ENCODE results near the gene FBXL20.
A peak's percentile ranks its signal among the peaks of the same experiment; 100 is the strongest.
"Not testable (repeated sequence)": the region's sequence is repeated elsewhere in the genome, so short reads cannot be mapped to it uniquely, and the experiment has no call there.

FBXL20 gene, protein sequence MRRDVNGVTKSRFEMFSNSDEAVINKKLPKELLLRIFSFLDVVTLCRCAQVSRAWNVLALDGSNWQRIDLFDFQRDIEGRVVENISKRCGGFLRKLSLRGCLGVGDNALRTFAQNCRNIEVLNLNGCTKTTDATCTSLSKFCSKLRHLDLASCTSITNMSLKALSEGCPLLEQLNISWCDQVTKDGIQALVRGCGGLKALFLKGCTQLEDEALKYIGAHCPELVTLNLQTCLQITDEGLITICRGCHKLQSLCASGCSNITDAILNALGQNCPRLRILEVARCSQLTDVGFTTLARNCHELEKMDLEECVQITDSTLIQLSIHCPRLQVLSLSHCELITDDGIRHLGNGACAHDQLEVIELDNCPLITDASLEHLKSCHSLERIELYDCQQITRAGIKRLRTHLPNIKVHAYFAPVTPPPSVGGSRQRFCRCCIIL

DNA sequence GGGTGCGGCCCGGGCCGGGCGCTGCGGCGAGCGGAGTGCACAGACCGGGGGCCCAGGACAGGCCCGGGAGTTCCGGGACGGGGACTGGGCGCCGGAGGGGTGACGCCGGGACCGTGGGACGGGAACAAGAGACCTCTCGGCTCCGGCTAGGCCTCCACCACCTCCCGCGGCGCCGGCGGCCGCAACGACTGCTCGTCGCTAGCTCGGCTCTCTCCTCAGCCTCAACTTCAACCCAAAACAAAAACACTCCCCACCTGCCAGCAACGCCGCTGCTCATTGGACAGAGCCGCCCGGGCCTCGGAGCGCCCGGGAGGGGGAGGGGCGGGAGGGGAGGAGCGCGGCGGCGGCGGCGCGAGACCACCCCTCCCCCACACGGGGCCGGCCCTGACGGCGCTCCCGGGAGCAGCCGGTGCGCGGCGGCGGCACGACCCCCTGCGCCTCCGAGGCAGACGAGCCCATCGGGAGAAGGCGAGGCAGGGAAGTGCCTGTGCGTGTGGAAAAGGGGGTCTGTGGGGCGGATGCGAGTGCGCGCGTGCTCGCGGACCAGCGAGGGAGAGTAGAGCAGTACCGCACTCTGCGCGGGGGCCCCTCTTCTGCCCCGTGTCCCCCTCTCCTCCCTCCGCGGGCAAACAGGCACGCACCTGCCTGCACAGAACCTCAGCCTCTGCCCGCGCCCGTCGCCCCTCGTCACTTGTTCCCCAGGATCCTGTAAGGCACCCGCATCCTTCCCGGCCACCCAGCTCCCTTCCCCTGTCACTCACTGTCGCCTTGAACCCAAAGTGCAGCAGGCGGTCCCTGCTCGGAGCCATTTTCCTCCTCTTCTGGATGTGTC, at the start of gene FBXL20:
Gene FBXL20 (minus strand): TSS at position 215 of the 832 bp plus-strand sequence. CDS start 224 bp downstream, outside the sequence.
- DNase-seq (ENCODE audit: extremely low spot score, insufficient read length, low read depth) (peak; percentile 94), FAIRE-seq (peak; percentile 84)

DNA sequence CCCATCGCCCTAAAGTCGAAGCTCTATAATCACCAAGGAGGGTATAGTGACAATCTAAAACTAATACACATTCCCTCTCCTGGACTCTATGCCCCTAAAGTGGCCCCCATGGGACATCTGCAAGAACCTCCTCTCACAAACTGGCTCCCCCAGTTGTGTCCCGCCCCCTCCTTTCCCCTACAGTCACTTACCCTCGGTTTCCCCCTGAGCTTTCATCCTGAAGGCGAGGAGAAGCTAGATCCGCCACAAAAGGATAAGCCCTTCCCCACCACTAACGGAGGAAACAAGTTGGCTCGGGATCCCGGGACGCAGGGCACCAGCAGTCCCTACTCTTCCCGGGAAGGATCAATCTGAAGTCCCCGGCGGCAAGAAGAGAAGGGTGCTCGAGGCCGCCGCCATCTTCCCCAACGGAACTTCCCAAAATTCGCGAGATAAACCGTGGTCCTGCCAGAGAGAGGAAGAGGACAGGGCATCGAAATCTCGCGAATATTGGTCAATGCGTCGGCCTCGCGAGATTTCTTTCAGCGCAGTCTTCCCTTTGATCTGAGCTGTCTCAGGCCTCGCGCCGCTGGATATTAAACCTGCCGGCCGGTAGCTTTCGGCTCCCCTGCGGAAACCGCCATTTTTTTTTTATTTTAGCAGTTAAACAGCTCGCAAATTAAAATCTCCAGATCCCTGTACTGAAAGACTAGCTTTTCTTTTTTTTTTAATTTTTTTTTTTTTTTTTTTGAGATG, 49.6 kb upstream of the FBXL20 start, which contains the start of gene MED1:
Gene MED1 (minus strand): TSS at position 417 of the 735 bp plus-strand sequence. CDS start 201 bp downstream, at position 216.
- DNase-seq (ENCODE audit: extremely low spot score, insufficient read length, low read depth) (peak; percentile 97), FAIRE-seq (peak; percentile 96)

DNA sequence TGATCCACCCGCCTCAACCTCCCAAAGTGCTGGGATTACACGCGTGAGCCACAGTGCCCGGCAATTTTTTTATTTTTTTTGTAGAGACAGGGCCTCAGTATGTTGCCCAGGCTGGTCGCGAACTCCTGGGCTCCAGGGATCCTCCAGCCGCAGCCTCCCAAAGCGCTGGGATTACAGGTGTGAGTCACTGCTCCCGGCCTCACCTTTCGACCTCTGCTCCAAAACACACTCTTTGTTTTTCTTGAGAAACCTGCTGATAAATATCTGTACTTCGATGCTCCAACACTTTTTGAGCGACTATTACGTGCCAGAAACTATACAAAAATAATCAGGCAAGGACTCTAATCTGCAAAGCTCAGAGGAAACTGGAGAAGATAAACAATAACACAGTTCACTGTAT, 48.6 kb upstream of the FBXL20 start:
- FAIRE-seq = no peak
- no peak for DNase-seq (ENCODE audit: extremely low spot score, insufficient read length, low read depth)

DNA sequence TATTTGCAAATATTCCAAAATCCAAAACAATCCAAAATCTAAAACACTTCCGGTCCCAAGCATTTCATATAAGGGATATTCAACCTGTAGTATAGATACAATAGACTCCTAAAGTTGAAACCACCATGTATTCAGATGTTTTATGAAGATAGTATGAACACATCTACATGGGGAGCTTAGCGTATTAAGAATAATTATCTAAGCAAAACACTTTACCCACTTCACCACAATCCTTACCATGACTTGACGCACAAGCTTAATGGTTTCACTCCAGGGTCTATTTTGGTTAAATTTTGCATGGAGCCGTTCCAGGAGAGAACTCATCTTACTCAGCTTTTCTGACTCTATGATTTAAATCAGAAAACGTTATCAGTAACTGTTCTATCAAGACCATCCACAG, 46.1 kb upstream of the FBXL20 start:
- FAIRE-seq (no peak), DNase-seq (ENCODE audit: extremely low spot score, insufficient read length, low read depth) (no peak)

DNA sequence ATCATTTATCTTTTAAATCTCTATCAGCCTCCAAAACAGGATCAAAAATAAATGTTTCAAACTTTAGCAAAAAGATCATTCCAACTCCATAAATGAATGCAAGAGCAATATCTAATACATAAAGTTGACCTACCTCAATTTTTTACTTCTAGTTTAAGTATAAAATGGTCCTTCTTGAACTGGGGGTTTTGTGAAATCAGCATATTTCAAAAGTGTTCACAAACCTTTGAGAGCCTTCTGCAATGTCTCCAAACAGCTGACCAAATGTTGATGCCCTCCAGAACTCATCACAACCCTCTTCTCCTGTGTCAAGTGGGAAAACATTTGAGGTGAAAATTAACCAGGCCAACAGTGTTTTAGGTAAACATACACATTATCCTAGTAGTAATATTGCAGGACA, 41.9 kb upstream of the FBXL20 start:
- FAIRE-seq = no peak
- DNase-seq (ENCODE audit: extremely low spot score, insufficient read length, low read depth) = no peak

DNA sequence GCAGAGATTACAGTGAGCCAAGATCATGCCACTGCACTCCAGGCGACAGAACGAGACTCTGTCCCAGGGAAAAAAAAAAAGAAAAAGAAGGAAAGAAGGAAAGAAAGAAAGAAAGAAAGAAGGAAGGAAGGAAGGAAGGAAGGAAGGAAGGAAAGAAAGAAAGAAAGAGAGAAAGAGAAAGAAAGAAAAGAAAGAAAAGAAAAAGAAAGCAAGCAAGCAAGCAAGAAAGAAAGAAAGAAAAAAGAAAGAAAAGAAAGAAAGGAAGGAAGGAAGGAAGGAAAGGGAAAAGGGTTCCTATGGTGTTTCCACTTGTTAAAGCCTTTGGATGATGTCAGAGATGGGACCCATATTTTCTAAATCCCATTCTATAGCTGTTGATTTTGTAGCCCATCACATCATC, 38.4 kb upstream of the FBXL20 start:
- DNase-seq (ENCODE audit: extremely low spot score, insufficient read length, low read depth); FAIRE-seq: not testable (repeated sequence)

DNA sequence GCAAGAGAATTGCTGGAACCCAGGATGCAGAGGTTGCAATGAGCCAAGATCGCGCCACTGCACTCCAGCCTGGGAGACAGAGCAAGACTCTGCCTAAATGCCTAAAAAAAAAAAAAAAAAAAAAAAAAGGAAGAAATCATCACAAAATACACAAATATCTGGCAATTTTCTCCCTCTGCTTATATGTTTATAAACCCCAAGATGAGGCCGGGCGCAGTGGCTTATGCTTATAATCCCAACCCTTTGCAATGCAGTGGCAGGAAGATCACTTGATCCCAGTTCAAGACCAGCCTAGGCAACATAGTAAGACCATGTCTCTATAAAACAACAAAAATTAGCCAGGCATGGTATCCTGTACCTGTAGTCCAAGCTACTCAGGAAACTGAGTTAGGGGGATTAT, 28.2 kb upstream of the FBXL20 start:
- DNase-seq (ENCODE audit: extremely low spot score, insufficient read length, low read depth) (no peak), FAIRE-seq (no peak)

DNA sequence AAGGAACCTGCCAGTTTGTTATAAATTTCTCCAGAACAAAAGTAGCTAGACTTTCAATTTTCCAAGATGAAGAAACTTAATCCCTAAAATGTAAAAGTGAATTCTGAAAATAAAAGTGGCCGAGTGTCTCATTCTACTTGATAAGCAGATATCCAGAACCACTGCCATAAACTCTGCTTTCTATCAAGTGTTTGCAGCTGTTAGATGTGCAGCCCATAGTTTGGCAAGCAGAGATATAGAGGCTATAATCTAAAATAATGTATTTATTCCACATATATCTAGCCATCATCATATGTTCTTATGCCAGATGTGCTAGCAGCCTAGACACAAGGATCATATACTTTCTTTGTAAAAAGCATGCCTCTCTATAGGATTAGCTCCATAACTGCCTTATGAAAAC, 14.7 kb upstream of the FBXL20 start:
- FAIRE-seq = no peak

DNA sequence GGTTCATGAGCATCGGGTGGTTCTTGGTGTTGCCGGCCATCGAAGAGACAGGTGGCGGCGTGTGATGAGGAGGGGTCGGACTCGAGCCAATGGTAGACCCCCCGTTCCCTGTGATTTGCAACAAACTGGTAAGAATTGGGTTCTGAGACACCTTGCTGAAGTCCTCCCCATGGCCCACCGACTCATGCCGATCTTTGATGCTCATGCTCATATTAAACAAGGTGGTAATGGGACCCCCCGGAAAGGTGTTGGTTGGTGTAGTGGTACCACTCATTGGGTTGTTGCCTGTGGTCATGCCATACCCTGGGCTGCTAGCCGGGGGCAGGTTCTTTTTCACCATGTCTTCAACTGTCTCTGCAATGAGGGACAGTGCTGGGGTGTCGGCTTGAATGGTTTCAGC, 8.9 kb upstream of the FBXL20 start:
- no peak for FAIRE-seq

More for the DNA sequence above, 14.7 kb upstream of the FBXL20 start:
- DNase-seq (ENCODE audit: extremely low spot score, insufficient read length, low read depth) = no peak

DNA sequence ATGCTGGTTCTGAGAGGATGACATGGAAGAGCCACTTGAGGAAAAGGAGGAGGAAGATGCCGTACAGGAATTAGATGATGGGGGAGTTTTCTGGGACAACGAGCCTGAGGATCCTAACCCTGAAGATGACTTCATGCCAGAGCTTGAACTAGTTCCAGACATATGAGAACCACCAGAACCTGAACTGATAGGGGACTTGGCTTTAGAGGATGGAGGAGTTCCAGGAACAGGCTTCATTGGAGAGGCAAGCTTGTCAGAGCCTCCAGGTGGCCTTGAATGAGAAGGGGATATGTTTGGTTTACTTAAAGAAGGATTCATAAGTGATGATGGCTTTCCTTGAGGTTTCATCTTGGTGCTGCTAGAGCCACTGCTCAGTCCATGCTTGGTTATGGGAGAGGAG, 6.9 kb upstream of the FBXL20 start:
- no peak for FAIRE-seq
- no peak for DNase-seq (ENCODE audit: extremely low spot score, insufficient read length, low read depth)

More for the DNA sequence above, 8.9 kb upstream of the FBXL20 start:
- DNase-seq (ENCODE audit: extremely low spot score, insufficient read length, low read depth) = no peak

DNA sequence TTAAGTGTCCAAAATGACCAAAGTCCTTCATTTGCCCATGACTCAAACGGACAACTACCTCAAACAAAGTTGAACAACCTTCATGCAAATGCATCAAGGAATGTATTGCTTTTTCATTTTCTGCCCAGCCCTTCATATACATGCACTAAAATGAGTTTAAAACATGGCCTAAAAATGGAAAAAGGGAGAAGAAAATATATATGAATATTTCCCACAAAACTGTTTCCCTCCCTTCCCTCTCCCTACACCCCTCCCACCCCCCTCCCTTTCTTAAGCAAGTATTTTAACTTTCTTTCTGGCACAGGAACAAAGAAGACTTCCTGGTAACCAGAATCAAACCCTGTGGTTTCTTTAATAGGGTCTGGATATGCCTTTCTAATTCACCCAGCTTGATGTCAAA, 5.5 kb upstream of the FBXL20 start:
- DNase-seq (ENCODE audit: extremely low spot score, insufficient read length, low read depth) (no peak), FAIRE-seq (no peak)

DNA sequence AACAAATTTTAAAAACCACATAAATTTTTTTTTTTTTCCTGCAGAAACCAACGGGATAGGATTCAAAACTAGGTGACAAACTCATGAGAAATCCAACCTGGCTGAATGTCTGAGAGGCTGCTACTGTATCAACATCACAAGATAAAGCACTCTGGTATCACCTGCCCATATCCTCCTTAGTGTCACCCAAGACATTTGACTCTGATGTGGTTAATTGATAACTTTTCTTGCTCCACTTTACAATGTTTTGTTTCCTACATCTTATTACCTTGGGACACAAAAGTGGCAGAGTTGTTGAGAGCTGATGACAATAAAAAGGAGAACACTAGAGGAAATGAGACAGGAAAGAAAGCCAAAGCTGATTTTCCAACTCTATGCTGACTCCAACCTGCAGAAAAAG, 4.0 kb upstream of the FBXL20 start:
- DNase-seq (ENCODE audit: extremely low spot score, insufficient read length, low read depth) (no peak), FAIRE-seq (no peak)

DNA sequence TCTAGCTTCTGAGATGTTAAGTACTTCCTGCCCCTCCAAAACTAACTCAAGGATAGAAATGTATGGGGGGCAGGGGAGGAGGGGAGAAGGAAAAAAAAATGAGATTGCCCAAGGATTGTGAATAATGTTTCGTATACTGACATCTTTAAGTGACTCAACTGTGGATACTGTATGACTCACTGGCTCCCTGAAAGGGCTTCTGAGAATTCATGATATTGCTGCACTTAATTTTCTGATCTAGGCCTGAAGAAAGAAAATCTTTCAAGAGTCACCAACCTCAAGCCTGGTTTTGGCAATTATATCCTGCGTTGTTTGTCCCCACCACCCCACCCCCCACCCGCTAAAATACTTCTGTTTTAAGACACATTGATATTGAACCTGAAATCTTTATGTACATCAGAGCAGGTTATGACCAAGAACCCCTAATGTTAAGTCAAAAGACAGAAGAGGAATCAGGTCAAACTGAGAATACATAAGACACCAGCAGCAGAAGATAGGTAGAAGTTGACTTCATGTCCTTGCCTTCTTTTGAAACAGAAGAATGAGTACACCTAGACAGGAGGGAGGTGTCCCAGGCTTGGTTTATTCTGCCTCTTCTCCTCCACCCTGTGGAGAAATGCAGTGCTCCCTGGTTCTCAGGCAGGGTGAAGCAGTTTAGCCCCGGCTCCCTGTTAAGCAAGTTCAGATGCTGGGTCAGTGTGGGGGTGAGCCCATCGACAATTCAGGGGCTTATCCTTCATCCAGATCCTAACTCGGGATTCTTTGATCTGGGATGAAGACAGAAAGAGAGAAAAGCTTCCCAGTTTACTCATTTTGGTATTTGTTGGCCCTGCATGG, 3.3 kb upstream of the FBXL20 start:
- DNase-seq (ENCODE audit: extremely low spot score, insufficient read length, low read depth) (no peak), FAIRE-seq (no peak)

DNA sequence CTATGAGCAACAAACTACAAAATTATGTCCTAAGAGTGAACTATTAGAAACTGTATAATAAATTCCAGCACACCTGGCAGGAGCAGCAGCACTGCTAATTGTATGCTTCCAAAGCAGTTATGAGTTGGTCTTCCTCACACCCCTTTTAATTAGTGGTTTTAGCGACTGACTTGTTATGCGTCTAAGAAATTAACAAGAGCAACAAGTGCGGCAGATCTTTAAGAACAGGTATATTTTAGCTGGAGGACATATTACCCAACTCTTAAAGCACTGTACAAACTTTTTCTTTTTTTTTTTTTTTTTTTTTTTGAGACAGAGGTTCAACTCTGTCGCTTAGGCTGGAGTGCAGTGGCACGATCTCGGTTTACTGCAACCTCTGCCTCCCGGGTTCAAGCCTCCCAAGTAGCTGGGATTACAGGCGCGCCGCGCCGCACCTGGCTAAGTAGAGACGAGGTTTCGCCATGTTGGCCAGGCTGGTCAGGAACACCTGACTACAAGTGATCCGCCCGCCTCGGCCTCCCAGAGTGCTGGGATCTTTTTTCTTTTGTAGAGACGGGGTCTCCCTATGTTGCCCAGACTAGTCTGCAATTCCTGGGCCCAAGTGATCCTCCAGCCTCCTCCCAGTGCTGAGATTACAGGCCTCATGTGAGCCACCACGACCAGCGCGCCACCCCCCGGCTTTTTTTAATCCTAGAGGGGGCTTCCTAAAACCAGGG, 1.6 kb upstream of the FBXL20 start:
- FAIRE-seq = no peak
- no peak for DNase-seq (ENCODE audit: extremely low spot score, insufficient read length, low read depth)

DNA sequence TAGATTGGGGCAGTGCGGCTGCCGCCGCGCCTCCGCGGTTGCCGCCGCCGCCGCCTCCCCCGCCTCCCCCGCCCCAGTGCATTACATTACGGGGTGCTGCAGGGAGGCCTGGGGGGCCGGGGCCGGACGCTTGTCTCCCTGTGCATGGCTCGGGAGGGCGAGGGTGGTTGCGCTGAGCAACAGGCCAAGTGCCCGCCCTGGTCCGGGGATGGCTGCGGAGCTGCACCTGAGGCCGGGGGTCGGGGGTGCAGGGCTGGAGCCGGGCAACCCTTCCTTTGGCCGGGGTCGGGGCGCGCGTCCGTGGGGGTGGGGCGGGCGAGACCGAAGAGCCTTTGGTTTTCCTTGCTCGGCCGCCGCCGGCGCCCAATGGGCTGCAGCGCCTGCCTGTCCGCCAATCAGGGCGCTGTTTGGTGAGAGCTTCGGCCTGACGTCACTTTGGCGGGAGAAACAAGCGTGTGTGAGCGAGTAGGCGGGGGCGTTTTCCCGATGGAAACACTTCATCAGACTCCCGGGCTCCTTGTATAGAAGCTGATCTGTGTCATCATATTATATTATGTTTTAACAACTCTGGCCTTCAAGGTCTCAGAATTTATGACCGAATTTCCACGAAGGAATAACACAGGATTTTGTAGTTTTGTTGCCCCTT, 941 bp upstream of the FBXL20 start:
- peak; percentile 92 for FAIRE-seq
- peak; percentile 88 for DNase-seq (ENCODE audit: extremely low spot score, insufficient read length, low read depth)

DNA sequence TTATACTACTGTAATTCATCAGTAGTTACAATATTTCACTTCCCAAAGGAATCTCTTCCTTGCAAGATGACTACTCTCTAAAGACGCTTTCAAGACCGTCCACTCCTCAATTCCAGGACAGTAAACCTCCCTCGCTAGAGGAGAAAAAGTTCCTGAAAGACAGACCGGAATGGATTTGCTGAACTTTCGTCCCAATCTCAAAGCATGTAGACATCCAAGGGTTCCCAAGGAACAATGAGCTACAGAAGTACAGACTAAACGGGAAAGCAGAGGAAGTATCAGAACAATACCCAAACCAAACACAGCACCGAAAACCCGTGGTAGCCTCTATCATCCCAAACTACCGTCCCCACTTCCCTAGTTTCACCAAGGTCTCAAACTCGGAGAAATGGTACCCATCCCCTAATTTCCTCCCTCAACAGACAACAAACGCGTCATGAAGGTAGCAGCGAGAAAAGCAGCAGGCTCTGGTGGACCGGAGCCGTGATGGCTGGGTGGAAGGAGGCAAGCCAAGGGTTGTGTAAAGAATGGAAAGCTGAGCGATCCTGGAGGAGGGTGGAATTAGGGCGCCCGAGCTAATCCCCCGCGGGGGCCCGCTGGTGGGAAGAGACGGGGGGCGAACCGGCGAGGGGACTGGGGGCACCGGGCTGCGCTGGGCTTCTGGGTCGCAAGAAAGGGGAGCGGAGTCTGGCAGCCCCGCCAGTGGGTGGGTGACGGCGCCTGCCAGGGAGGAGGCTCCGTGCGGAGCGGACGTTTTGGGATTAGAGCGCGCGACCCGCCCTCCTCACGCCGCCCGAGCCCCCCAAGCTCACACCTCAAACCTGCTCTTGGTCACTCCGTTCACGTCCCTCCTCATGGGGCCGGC, 647 bp downstream of the FBXL20 start:
- DNase-seq (ENCODE audit: extremely low spot score, insufficient read length, low read depth) (no peak), FAIRE-seq (no peak)

DNA sequence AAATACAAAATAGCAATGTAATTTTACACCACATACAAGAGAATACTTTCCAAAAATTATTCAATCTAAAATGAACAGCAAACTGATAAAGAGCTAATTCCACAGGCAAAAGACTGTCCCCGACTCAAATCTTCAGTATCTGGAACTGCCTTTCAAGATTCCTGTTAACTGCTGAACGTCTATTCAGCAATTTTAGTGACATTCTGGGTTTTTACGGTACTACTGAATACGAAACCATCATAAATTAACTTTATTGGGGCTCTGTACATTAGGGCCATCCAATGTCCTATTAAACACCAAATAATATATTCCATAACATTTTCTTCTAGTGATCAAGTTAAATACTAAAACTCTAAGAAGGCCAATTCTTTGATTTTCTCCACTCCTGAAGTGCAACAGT, 1.6 kb downstream of the FBXL20 start:
- no peak for FAIRE-seq
- DNase-seq (ENCODE audit: extremely low spot score, insufficient read length, low read depth) = no peak
